ENCODE data around the gene OGG1.
"Not testable (repeated sequence)": the region's sequence is repeated elsewhere in the genome, so short reads cannot be mapped to it uniquely, and the experiment has no call there.

The OGG1 gene

DNA sequence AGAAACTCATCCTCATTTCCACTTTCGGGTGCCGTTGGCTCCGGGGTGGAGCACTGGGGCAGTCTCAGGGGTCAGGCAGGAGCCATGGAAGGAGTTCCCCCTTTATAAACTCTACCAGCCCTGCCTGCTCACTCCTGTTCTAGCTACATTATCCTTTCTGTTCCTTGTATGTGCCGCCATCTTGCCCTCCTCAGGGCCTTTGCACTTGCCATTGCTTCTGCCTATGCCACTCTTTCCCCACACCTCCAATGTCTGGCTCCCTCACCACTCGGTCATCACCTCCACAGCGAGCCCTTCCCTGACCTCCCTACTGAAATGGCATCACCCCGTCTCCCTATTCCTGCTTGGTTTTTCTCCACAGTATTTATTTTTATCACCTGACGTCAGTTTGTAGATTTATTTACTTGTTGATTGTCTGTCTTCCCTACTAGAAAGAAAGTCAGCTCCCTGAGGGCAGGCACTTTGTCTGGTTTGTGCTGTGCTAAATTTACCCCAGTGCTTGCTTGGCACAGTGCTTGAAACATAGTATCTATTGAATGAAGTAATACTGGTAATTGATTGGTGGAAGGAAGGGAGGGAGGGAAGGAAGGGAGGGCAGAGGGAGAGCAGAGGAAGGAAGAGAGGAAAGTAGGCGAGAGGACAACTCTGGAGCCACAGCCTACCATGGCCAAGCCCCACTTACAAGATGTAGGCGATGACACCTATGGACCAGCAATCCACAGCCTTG, 11.2 kb downstream of the OGG1 start:
- H3K4me3 Mint-ChIP-seq, result no peak overlapping the region
- H3K36me3 Mint-ChIP-seq (ENCODE audit: low read depth), result peaks cover 60% of the 10 kb centered on the region
- no peak for DNase-seq (ENCODE audit: low spot score)
- peaks cover 2% of the 10 kb centered on the region for H3K4me1 Mint-ChIP-seq (ENCODE audit: low read depth)
- no peak overlapping the region for H3K27ac Mint-ChIP-seq
- no peaks in the 10 kb centered on the region for H3K27me3 Mint-ChIP-seq (ENCODE audit: low read depth)
- H3K9me3 Mint-ChIP-seq, result no peaks in the 10 kb centered on the region

DNA sequence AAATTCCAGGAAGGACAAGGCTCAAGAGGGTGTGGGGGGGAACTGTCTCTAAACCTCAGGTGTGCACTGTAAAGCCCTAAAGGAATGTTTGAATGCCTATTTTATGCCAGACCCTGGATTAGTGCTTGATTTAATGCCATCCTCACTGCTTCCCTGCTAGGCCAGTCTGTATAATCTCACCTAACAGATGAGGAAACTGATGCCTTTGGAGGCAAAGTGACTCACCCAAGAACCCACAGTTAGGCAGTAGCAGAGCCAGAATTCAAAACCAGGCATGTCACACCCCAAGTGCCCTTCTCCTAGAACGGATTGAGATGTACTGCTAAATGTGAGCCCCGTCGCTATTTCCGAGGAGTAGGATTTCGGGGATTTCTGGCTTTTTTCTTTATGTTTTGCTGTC, 12.2 kb downstream of the OGG1 start:
- Mint-ChIP-seq H3K27ac (no peak overlapping the region), H3K36me3 (ENCODE audit: low read depth) (peaks cover 58% of the 10 kb centered on the region), H3K4me3 (no peak overlapping the region), H3K9me3 (no peaks in the 10 kb centered on the region), H3K27me3 (ENCODE audit: low read depth) (no peaks in the 10 kb centered on the region), H3K4me1 (ENCODE audit: low read depth) (peaks cover 2% of the 10 kb centered on the region)
- no peak for DNase-seq (ENCODE audit: low spot score)

GRCh38 chr3:9762871-9763270, 13.1 kb downstream of the OGG1 start:
- H3K9me3 Mint-ChIP-seq, result no peaks in the 10 kb centered on the region
- H3K27ac Mint-ChIP-seq, result no peak overlapping the region
- H3K4me3 Mint-ChIP-seq, result no peak overlapping the region
- DNase-seq (ENCODE audit: low spot score), result no peak
- H3K27me3 Mint-ChIP-seq (ENCODE audit: low read depth), result no peaks in the 10 kb centered on the region
- H3K36me3 Mint-ChIP-seq (ENCODE audit: low read depth), result peaks cover 56% of the 10 kb centered on the region
- peaks cover 7% of the 10 kb centered on the region for H3K4me1 Mint-ChIP-seq (ENCODE audit: low read depth)

DNA sequence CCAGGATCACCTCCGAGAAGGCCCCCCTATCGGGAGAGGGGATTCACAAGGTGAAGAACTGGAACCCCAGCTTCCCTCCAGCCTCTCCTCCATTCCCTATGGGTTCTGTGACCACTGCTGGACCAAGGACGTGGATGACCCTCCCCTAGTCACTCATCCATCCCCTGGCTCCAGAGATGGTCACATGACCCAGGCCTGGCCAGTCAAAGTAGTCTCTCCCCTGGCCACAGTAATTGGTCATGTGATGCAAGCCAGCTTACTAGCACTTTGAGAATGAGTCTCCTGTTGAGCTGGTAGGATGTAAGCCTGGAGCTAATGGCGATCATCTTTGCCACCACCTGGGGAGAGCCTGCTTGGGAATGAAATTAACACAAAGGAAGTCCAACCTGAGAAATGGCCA, 16.1 kb downstream of the OGG1 start:
- Mint-ChIP-seq H3K27ac (no peak overlapping the region), H3K4me1 (ENCODE audit: low read depth) (peaks cover 22% of the 10 kb centered on the region), H3K36me3 (ENCODE audit: low read depth) (peaks cover 37% of the 10 kb centered on the region), H3K4me3 (no peak overlapping the region), H3K27me3 (ENCODE audit: low read depth) (no peaks in the 10 kb centered on the region), H3K9me3 (no peaks in the 10 kb centered on the region)
- DNase-seq (ENCODE audit: low spot score), result no peak

DNA sequence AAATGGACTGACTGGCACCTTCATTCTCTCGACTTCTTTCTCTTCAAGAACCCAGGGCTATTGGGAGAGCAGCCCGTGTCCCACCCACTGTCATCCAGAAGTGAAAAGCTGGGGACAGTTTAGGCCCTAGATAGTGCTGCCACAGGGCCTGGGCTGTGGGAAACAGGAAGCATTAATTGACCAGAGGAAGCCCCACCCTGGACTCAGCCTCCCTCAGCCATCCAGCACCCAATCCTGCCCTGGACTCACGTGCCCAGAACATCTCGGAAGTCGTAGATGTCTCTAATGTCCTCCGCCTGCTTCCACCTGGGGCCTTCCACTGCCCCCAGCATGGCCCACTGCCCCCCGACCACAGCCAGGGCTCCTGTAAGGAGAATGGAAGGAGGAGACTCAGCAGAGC, 17.7 kb downstream of the OGG1 start:
- peak overlapping the region; percentile 13 for H3K27ac Mint-ChIP-seq
- DNase-seq (ENCODE audit: low spot score), result no peak
- H3K9me3 Mint-ChIP-seq, result no peaks in the 10 kb centered on the region
- peak overlapping the region; percentile 82 for H3K4me3 Mint-ChIP-seq
- H3K27me3 Mint-ChIP-seq (ENCODE audit: low read depth), result no peaks in the 10 kb centered on the region
- H3K36me3 Mint-ChIP-seq (ENCODE audit: low read depth), result peaks cover 26% of the 10 kb centered on the region
- H3K4me1 Mint-ChIP-seq (ENCODE audit: low read depth), result peaks cover 22% of the 10 kb centered on the region

DNA sequence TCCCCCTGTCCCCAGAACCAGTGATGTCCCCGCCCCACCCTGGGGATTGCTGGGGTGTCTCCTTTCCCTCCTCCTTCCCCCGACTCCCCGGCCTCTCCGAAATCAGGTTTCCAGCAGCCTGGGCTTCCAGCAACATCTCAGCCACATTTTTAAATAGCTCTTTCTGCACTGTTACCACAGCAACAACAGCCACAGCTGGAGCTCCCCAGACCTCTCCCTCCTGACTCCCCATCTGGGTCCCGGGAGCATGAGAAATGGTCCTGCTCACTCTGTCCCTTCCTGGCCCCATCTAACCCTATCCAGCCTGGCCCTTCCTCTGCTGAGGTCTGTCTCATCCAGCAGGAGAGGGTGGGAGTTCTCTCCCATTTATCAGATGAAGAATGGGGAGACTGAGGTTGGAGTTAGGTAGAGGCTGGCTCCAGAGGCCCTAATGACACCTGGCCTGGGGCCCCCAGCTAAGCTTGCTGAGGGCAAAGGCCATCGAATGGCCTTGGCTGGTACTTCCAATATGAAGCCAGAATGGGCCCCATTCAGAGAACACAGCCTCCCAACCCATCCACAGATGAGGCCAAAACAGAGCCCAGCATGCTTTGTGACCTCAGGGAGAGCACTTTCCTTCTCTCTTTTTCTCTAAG, 18.5 kb downstream of the OGG1 start:
- no peak for DNase-seq (ENCODE audit: low spot score)
- peaks cover 20% of the 10 kb centered on the region for H3K36me3 Mint-ChIP-seq (ENCODE audit: low read depth)
- H3K4me1 Mint-ChIP-seq (ENCODE audit: low read depth), result peaks cover 22% of the 10 kb centered on the region
- peak overlapping the region; percentile 58 for H3K27ac Mint-ChIP-seq
- no peaks in the 10 kb centered on the region for H3K27me3 Mint-ChIP-seq (ENCODE audit: low read depth)
- no peaks in the 10 kb centered on the region for H3K9me3 Mint-ChIP-seq
- peak overlapping the region; percentile 82 for H3K4me3 Mint-ChIP-seq

- H3K4me3 Mint-ChIP-seq, result peak overlapping the region; percentile 82
- H3K27ac Mint-ChIP-seq, result peak overlapping the region; percentile 71
- no peak for DNase-seq (ENCODE audit: low spot score)
- H3K27me3 Mint-ChIP-seq (ENCODE audit: low read depth), result no peaks in the 10 kb centered on the region
- H3K36me3 Mint-ChIP-seq (ENCODE audit: low read depth), result peaks cover 20% of the 10 kb centered on the region
- H3K9me3 Mint-ChIP-seq, result no peaks in the 10 kb centered on the region
- H3K4me1 Mint-ChIP-seq (ENCODE audit: low read depth), result peaks cover 22% of the 10 kb centered on the region
Measured at GRCh38 chr3:9769012-9769411, 19.3 kb downstream of the OGG1 start.

GRCh38 chr3:9769426-9770275, 19.9 kb downstream of the OGG1 start, which contains the start of gene CAMK1:
TSS of gene CAMK1 (minus strand) at chr3:9769947. CDS start at chr3:9767749, 2,198 bp downstream.
- peaks cover 20% of the 10 kb centered on the region for H3K36me3 Mint-ChIP-seq (ENCODE audit: low read depth)
- peaks cover 22% of the 10 kb centered on the region for H3K4me1 Mint-ChIP-seq (ENCODE audit: low read depth)
- peak within 1 kb of the TSS; percentile 83 for H3K4me3 Mint-ChIP-seq
- H3K27ac Mint-ChIP-seq, result peak within 1 kb of the TSS; percentile 85
- H3K9me3 Mint-ChIP-seq, result no peaks in the 10 kb centered on the region
- no peaks in the 10 kb centered on the region for H3K27me3 Mint-ChIP-seq (ENCODE audit: low read depth)
- DNase-seq (ENCODE audit: low spot score), result peak; percentile 79

GRCh38 chr3:9770276-9770812, 20.6 kb downstream of the OGG1 start:
- H3K4me3 Mint-ChIP-seq, result peak overlapping the region; percentile 83
- H3K4me1 Mint-ChIP-seq (ENCODE audit: low read depth), result peaks cover 21% of the 10 kb centered on the region
- H3K27me3 Mint-ChIP-seq (ENCODE audit: low read depth), result no peaks in the 10 kb centered on the region
- no peaks in the 10 kb centered on the region for H3K9me3 Mint-ChIP-seq
- no peak for DNase-seq (ENCODE audit: low spot score)
- H3K27ac Mint-ChIP-seq, result peak overlapping the region; percentile 85
- peaks cover 16% of the 10 kb centered on the region for H3K36me3 Mint-ChIP-seq (ENCODE audit: low read depth)

- H3K9me3 Mint-ChIP-seq; H3K27me3 Mint-ChIP-seq (ENCODE audit: low read depth); DNase-seq (ENCODE audit: low spot score): not testable (repeated sequence)
- Mint-ChIP-seq H3K36me3 (ENCODE audit: low read depth) (peaks cover 11% of the 10 kb centered on the region), H3K4me1 (ENCODE audit: low read depth) (peaks cover 24% of the 10 kb centered on the region), H3K27ac (peak overlapping the region; percentile 85), H3K4me3 (peak overlapping the region; percentile 83)
Measured at GRCh38 chr3:9771007-9771406, 21.3 kb downstream of the OGG1 start.

GRCh38 chr3:9776896-9777693, 27.3 kb downstream of the OGG1 start:
- Mint-ChIP-seq H3K27ac (peak overlapping the region; percentile 74), H3K9me3 (no peaks in the 10 kb centered on the region), H3K36me3 (ENCODE audit: low read depth) (peaks cover 24% of the 10 kb centered on the region)

GRCh38 chr3:9777694-9778021, 27.9 kb downstream of the OGG1 start:
- no peaks in the 10 kb centered on the region for H3K27me3 Mint-ChIP-seq (ENCODE audit: low read depth)
- peaks cover 55% of the 10 kb centered on the region for H3K4me1 Mint-ChIP-seq (ENCODE audit: low read depth)
- H3K9me3 Mint-ChIP-seq, result no peaks in the 10 kb centered on the region
- no peak overlapping the region for H3K4me3 Mint-ChIP-seq
- peaks cover 29% of the 10 kb centered on the region for H3K36me3 Mint-ChIP-seq (ENCODE audit: low read depth)
- no peak for DNase-seq (ENCODE audit: low spot score)
- H3K27ac Mint-ChIP-seq, result peak overlapping the region; percentile 74

More at GRCh38 chr3:9776896-9777693, 27.3 kb downstream of the OGG1 start:
- Mint-ChIP-seq H3K27me3 (ENCODE audit: low read depth) (no peaks in the 10 kb centered on the region), H3K4me3 (no peak overlapping the region), H3K4me1 (ENCODE audit: low read depth) (peaks cover 49% of the 10 kb centered on the region)
- no peak for DNase-seq (ENCODE audit: low spot score)
